H1 (cell line): ENCODE data around the gene MARCHF10. TPM values are rescaled to one million over a fixed set of nuclear protein-coding genes. Genes with fewer than 3 reads are reported as not detected.

Experiments
- CTCF ChIA-PET: fragments of 300-600 bp; sonication (Branson Sonifier 250); formaldehyde crosslinking; loops from one replicate; lab custom pipeline; 2021; ENCODE audit not compliant: partially characterized antibody; lab: Charles Lee
- POLR2A ChIA-PET: fragments of 300-600 bp; sonication (Branson Sonifier 250); formaldehyde crosslinking; loops from one replicate; lab custom pipeline; 2021; ENCODE audit warnings: inconsistent platforms; ENCODE audit not compliant: partially characterized antibody; lab: Charles Lee
- DNase-seq, 2 experiments: peaks; one replicate each; pipeline versions ENCODE4 v3.0.0 to v3.0.0-alpha.2; 2010 to 2022; ENCODE audit warnings: low spot score in 2 of 2, low read depth in 1 of 2, mixed read lengths in 1 of 2
- FAIRE-seq: peaks from 2 replicates; lab custom pipeline; 2011; peaks lifted over from hg19 to GRCh38; lab: Jason Lieb, UNC
- H2AFZ ChIP-seq: 2 replicates; pipeline ENCODE4 v1.8.1; 2012; ENCODE audit warnings: low read length, inconsistent platforms
- H2AK5ac ChIP-seq: 2 replicates; pipeline ENCODE4 v1.6.1; 2013; ENCODE audit warnings: low read depth, low read length
- H2BK120ac ChIP-seq: replicated peaks from 2 replicates; pipeline ENCODE3; 2013; ENCODE audit warnings: low read depth, low read length, inconsistent platforms
- H2BK12ac ChIP-seq: 2 replicates; pipeline ENCODE4 v1.6.1; 2013; ENCODE audit warnings: low read depth, low read length
- H2BK15ac ChIP-seq: 2 replicates; pipeline ENCODE4 v1.6.1; 2013; ENCODE audit warnings: low read length
- H2BK20ac ChIP-seq: 2 replicates; pipeline ENCODE4 v1.6.1; 2013; ENCODE audit warnings: low read length
- H2BK5ac ChIP-seq: 2 replicates; pipeline ENCODE4 v1.6.1; 2013; ENCODE audit warnings: low read depth, low read length
- H3K14ac ChIP-seq: 2 replicates; pipeline ENCODE4 v1.6.1; 2013; ENCODE audit warnings: inconsistent platforms; ENCODE audit not compliant: insufficient read length
- H3K18ac ChIP-seq: 2 replicates; pipeline ENCODE4 v1.6.1; 2013; ENCODE audit warnings: low read length; ENCODE audit errors: extremely low read depth
- H3K23ac ChIP-seq: 2 replicates; pipeline ENCODE4 v1.6.1; 2013; ENCODE audit warnings: inconsistent platforms; ENCODE audit not compliant: insufficient read length
- H3K23me2 ChIP-seq: 2 replicates; pipeline ENCODE4 v1.6.1; 2013; ENCODE audit warnings: low read depth, low read length
- H3K27ac ChIP-seq: 2 replicates; pipeline ENCODE4 v1.6.1; 2011; ENCODE audit warnings: low read depth, low read length, inconsistent platforms
- H3K27me3 ChIP-seq, 4 experiments: replicated peaks in 1 of 4; 1 replicate in 1 of 4; 2 replicates in 3 of 4; pipeline versions ENCODE4 v1.6.1 to v1.8.1; 2011 to 2013; ENCODE audit warnings: low read length in 3 of 4, mild to moderate bottlenecking in 3 of 4, inconsistent platforms in 2 of 4, mixed read lengths in 2 of 4, moderate library complexity in 1 of 4; ENCODE audit not compliant: control insufficient read depth in 3 of 4, insufficient read depth in 3 of 4; ENCODE audit errors: extremely low read depth in 1 of 4
- H3K36me3 ChIP-seq, 4 experiments: 2 replicates each; pipeline versions ENCODE4 v1.6.1 to v1.8.1; 2011 to 2013; ENCODE audit warnings: mild to moderate bottlenecking in 4 of 4, low read length in 3 of 4, moderate library complexity in 2 of 4, control low read depth in 1 of 4, inconsistent platforms in 1 of 4; ENCODE audit not compliant: insufficient read depth in 4 of 4, control insufficient read depth in 2 of 4
- H3K4ac ChIP-seq: replicated peaks from 2 replicates; pipeline ENCODE3; 2013; ENCODE audit warnings: low read length, low read depth, mixed read lengths, inconsistent platforms; ENCODE audit not compliant: insufficient read length
- H3K4me1 ChIP-seq, 4 experiments: replicated peaks in 1 of 4; 1 replicate in 1 of 4; 2 replicates in 3 of 4; pipeline versions ENCODE4 v1.6.1 to v1.8.1; 2011 to 2013; ENCODE audit warnings: low read length in 3 of 4, inconsistent platforms in 2 of 4, mixed read lengths in 1 of 4; ENCODE audit not compliant: insufficient read depth in 4 of 4, control insufficient read depth in 3 of 4
- H3K4me2 ChIP-seq, 2 experiments: 2 replicates each; pipeline versions ENCODE4 v1.6.1 to v1.8.1; 2011 to 2013; ENCODE audit warnings: low read depth in 2 of 2, low read length in 2 of 2, control low read depth in 1 of 2, inconsistent platforms in 1 of 2, mild to moderate bottlenecking in 1 of 2; ENCODE audit not compliant: insufficient read depth in 1 of 2
- H3K4me3 ChIP-seq, 4 experiments: fragments of 200-600, 300-600 bp in 1 of 4; sonication (generic), shearing (Covaris generic), sonication (Bioruptor Twin) in 1 of 4; 2 replicates each; pipeline versions ENCODE4 v1.5.1 to v1.8.1; 2011 to 2016; ENCODE audit warnings: low read length in 4 of 4, low read depth in 3 of 4, control low read depth in 2 of 4, inconsistent platforms in 2 of 4, mild to moderate bottlenecking in 2 of 4, mixed read lengths in 1 of 4, moderate library complexity in 1 of 4; ENCODE audit not compliant: insufficient read depth in 2 of 4; ENCODE audit errors: extremely low read depth in 1 of 4
- H3K56ac ChIP-seq: replicated peaks from 2 replicates; pipeline ENCODE3; 2013; ENCODE audit warnings: low read depth, mild to moderate bottlenecking, mixed read lengths, low read length, inconsistent platforms; ENCODE audit not compliant: insufficient read length
- H3K79me1 ChIP-seq: 2 replicates; pipeline ENCODE4 v1.6.1; 2013; ENCODE audit warnings: low read depth, low read length, control low read depth
- H3K79me2 ChIP-seq, 2 experiments: 2 replicates each; pipeline versions ENCODE4 v1.6.1 to v1.8.1; 2012 to 2013; ENCODE audit warnings: low read length in 2 of 2, mild to moderate bottlenecking in 2 of 2, inconsistent platforms in 1 of 2; ENCODE audit not compliant: insufficient read depth in 2 of 2, control insufficient read depth in 1 of 2
- H3K9ac ChIP-seq, 4 experiments: replicated peaks in 1 of 4; 1 replicate in 1 of 4; 2 replicates in 3 of 4; pipeline versions ENCODE4 v1.6.1 to v1.8.1; 2011 to 2013; ENCODE audit warnings: low read depth in 3 of 4, low read length in 3 of 4, control low read depth in 2 of 4, mild to moderate bottlenecking in 2 of 4, moderate library complexity in 2 of 4, inconsistent platforms in 1 of 4; ENCODE audit errors: extremely low read depth in 1 of 4
- H3K9me3 ChIP-seq, 2 experiments: 2 replicates each; pipeline versions ENCODE4 v1.6.1 to v1.8.1; 2012 to 2013; ENCODE audit warnings: mild to moderate bottlenecking in 2 of 2, moderate library complexity in 2 of 2, control low read depth in 1 of 2, inconsistent platforms in 1 of 2, low read depth in 1 of 2, low read length in 1 of 2, mixed read lengths in 1 of 2; ENCODE audit not compliant: insufficient read depth in 2 of 2
- H4K20me1 ChIP-seq, 2 experiments: replicated peaks in 1 of 2; 2 replicates each; pipeline versions ENCODE3 to v1.8.1; 2011 to 2013; ENCODE audit warnings: inconsistent platforms in 2 of 2, low read length in 2 of 2, mild to moderate bottlenecking in 1 of 2; ENCODE audit not compliant: insufficient read depth in 2 of 2, control insufficient read depth in 1 of 2
- H4K5ac ChIP-seq: 2 replicates; pipeline ENCODE4 v1.6.1; 2013; ENCODE audit warnings: low read length, low read depth, mixed read lengths, inconsistent platforms; ENCODE audit not compliant: insufficient read length
- H4K8ac ChIP-seq: 2 replicates; pipeline ENCODE4 v1.8.0; 2013; ENCODE audit warnings: mild to moderate bottlenecking, moderate library complexity, low read length, inconsistent platforms; ENCODE audit not compliant: insufficient read depth; ENCODE audit errors: extremely low read depth
- H4K91ac ChIP-seq: replicated peaks from 2 replicates; pipeline ENCODE3; 2013; ENCODE audit warnings: low read length, mixed read lengths, inconsistent platforms; ENCODE audit not compliant: insufficient read length
- CHD2 ChIP-seq: IDR thresholded peaks from 2 replicates; pipeline ENCODE4 v1.6.1; 2012; ENCODE audit warnings: low read length, improper control_type of control experiment
- E2F6 ChIP-seq: IDR thresholded peaks from 2 replicates; pipeline ENCODE4 v1.6.1; 2012; ENCODE audit warnings: inconsistent platforms
- HDAC2 ChIP-seq, 2 experiments: fragments of 300-600 bp in 1 of 2; sonication (generic) in 1 of 2; IDR thresholded peaks; 2 replicates each; pipeline ENCODE4 v1.6.1; 2011 to 2012; ENCODE audit warnings: low read depth in 2 of 2, low read length in 2 of 2, mild to moderate bottlenecking in 2 of 2, moderate library complexity in 2 of 2, borderline replicate concordance in 1 of 2, inconsistent platforms in 1 of 2
- JUND ChIP-seq: IDR thresholded peaks from 2 replicates; pipeline ENCODE4 v1.6.1; 2011; ENCODE audit warnings: mild to moderate bottlenecking, improper control_type of control experiment, low read length
- KDM5A ChIP-seq: fragments of 200-600 bp; IDR thresholded peaks from 2 replicates; pipeline ENCODE4 v1.7.1; 2012; ENCODE audit warnings: mild to moderate bottlenecking, low read length, inconsistent platforms, mixed read lengths
- MAX ChIP-seq: IDR thresholded peaks from 2 replicates; pipeline ENCODE4 v1.6.1; 2012; ENCODE audit warnings: inconsistent platforms
- PHF8 ChIP-seq: fragments of 200-600 bp; sonication (generic); conservative IDR thresholded peaks from 2 replicates; pipeline ENCODE4 v1.7.1; 2012; ENCODE audit warnings: low read depth, mild to moderate bottlenecking, inconsistent platforms, low read length, moderate library complexity
- POLR2A ChIP-seq, 2 experiments: IDR thresholded peaks; 1 replicate in 1 of 2; 2 replicates in 1 of 2; pipeline ENCODE4 v1.6.1; 2011; ENCODE audit warnings: low read depth in 2 of 2, low read length in 2 of 2, mild to moderate bottlenecking in 2 of 2; ENCODE audit errors: control extremely low read depth in 1 of 2
- POU5F1 ChIP-seq: IDR thresholded peaks from 2 replicates; pipeline ENCODE4 v1.6.1; 2011; ENCODE audit warnings: low read depth, mild to moderate bottlenecking, low read length, moderate library complexity
- SAP30 ChIP-seq: fragments of 300-600 bp; sonication (generic); IDR thresholded peaks from 2 replicates; pipeline ENCODE4 v1.7.1; 2012; ENCODE audit warnings: low read length, moderate library complexity, mild to moderate bottlenecking, inconsistent platforms; ENCODE audit not compliant: insufficient read depth, insufficient replicate concordance
- SP1 ChIP-seq: IDR thresholded peaks from 2 replicates; pipeline ENCODE4 v1.6.1; 2011; ENCODE audit warnings: low read depth, low read length
- SP2 ChIP-seq: IDR thresholded peaks from 2 replicates; pipeline ENCODE4 v1.6.1; 2012; ENCODE audit warnings: mild to moderate bottlenecking, low read length, inconsistent platforms
- TEAD4 ChIP-seq: IDR thresholded peaks from 2 replicates; pipeline ENCODE4 v1.6.1; 2012; ENCODE audit warnings: low read depth, low read length, inconsistent platforms, mixed read lengths
- YY1 ChIP-seq: IDR thresholded peaks from 2 replicates; pipeline ENCODE4 v1.6.1; 2011; ENCODE audit warnings: low read depth, mild to moderate bottlenecking, low read length
- ZNF274 ChIP-seq: IDR thresholded peaks from 2 replicates; pipeline ENCODE4 v1.7.0; 2012; ENCODE audit warnings: low read length, borderline replicate concordance; ENCODE audit errors: extremely low read depth
- WGBS, 2 experiments: shearing (Covaris generic) in 1 of 2; methylation state at CpG; one replicate each; pipeline versions ENCODE4 v1.1.6 to v1.1.7; 2013 to 2015; ENCODE audit warnings: low lambda C conversion rate in 2 of 2, mixed read lengths in 2 of 2, inconsistent platforms in 1 of 2, low coverage in 1 of 2, missing lambda C conversion rate in 1 of 2; ENCODE audit not compliant: insufficient replicate concordance in 2 of 2, insufficient coverage in 1 of 2, insufficient read length in 1 of 2; ENCODE audit errors: extremely low coverage in 1 of 2, missing lambda C conversion rate in 1 of 2; 5-methylcytosine and 5-hydroxymethylcytosine counted together
- polyA plus RNA-seq, 7 experiments: library from polyadenylated mRNA; depleted of rRNA in 3 of 7; stranded (reverse) in 5 of 7; unstranded in 2 of 7; fragments of >200 nt in 5 of 7; fragments of 200-250 nt in 2 of 7; gene quantifications; 1 replicate in 5 of 7; 2 replicates in 1 of 7; 4 replicates in 1 of 7; pipeline versions ENCODE4 v1.2.1 to v1.2.3, GENCODE V29; 2011 to 2013; ENCODE audit warnings: missing spikeins in 2 of 7, mixed read lengths in 2 of 7
- total RNA-seq: library from RNA; stranded (reverse); fragmentation: NEBNext Ultra II Directional; extraction: Animal tissue kit (Norgen Biotek cat#: 25700); gene quantifications from 2 replicates; pipeline ENCODE4 v1.2.1, GENCODE V29; 2021

Gene MARCHF10
- total and polyA plus RNA-seq, 2 of the 8 experiments (the other 6 are each of a cell fraction or from before 2014, with no cell fraction given) = 0.48 to 0.73 TPM

GRCh38 chr17:62718429-62718828 is 89.7 kb downstream of the MARCHF10 start:
- Histone ChIP-seq H3K23me2 (0 out of 2 replicates have a peak, but pooled peaks cover 4% of the 10 kb centered on the region), H4K8ac (no peak overlapping the region), H3K9ac (no peak overlapping the region), H3K27ac (no peak overlapping the region), H3K4ac (no peak overlapping the region), H3K14ac (no peak overlapping the region), H3K56ac (no peak overlapping the region), H3K79me1 (no peaks in the 10 kb centered on the region), H2BK5ac (no peak overlapping the region), H3K9me3 (no peaks in the 10 kb centered on the region), H4K20me1 (no peaks in the 10 kb centered on the region), H3K79me2 (no peaks in the 10 kb centered on the region), H2AK5ac (no peak overlapping the region), H3K23ac (no peak overlapping the region), H3K27me3 (0 out of 7 replicates have a peak, but pooled peaks cover 0 to 1% (median 0%) of the 10 kb centered on the region in 4 experiments), H2AFZ (no peak overlapping the region), H3K18ac (no peak overlapping the region), H4K91ac (no peak overlapping the region), H2BK15ac (no peak overlapping the region), H2BK12ac (no peak overlapping the region), H3K4me2 (no peak overlapping the region), H3K4me3 (no peak overlapping the region), H2BK120ac (no peak overlapping the region), H3K36me3 (no peaks in the 10 kb centered on the region), H2BK20ac (no peak overlapping the region), H4K5ac (no peak overlapping the region), H3K4me1 (peaks cover 0 to 3% (median under 1%) of the 10 kb centered on the region in 4 experiments; a peak in 3 of 7 replicates)
- no peak for DNase-seq
- FAIRE-seq = no peak
- WGBS, 2 experiments = 94% methylated on average over 11 of the region's 11 CpGs; no CpG with 5 or more reads in 1 of the 2 experiments
- ChIA-PET CTCF (no interaction called here), POLR2A (no interaction called here)
- TF ChIP-seq MAX (no peak), SAP30 (no peak), POU5F1 (no peak), SP1 (no peak), POLR2A (IDR thresholded peaks at IDR 0.05; ENCODE audit: control extremely low read depth in 1 of 2, low read depth in 2 of 2, low read length in 2 of 2) (no peak), SP2 (no peak), CHD2 (no peak), E2F6 (no peak), JUND (no peak), PHF8 (no peak), ZNF274 (no peak), TEAD4 (no peak), YY1 (no peak), KDM5A (no peak), HDAC2 (IDR thresholded peaks at IDR 0.05; ENCODE audit: borderline replicate concordance in 1 of 2, low read depth in 2 of 2, low read length in 2 of 2) (no peak)
